ENCODE data around the gene MAVS.

The MAVS gene

DNA sequence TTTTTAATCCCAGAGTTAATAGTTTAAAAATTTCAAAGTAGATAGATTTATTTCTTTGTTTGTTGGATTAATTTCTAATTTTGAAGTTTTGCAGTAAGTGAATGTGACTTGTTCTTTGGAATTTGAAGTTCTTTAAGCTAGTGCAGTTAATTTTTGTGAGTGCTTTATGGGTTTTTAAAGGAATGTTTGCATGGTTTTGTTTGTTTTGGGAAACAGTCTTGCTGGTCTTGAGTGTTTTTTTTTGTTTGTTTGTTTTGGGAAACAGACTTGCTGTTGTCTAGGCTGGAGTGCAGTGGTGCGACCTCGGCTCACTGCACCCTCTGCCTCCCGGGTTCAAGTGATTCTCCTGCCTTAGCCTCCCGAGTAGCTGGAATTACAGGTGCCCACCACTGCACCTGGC is 52.0 kb downstream of the MAVS start:
- no peak for TF ChIP-seq CTCF (IDR thresholded peaks at IDR 0.05; ENCODE audit: control insufficient read depth, insufficient read depth, low read depth, low read length, missing control alignments)
- no peak overlapping the region for H3K4me3 ChIP-seq (ENCODE audit: control insufficient read depth, low read depth, low read length)
- no peak for DNase-seq (ENCODE audit: low read depth)

- no peak overlapping the region for H3K4me3 ChIP-seq (ENCODE audit: control insufficient read depth, low read depth, low read length)
- no peak for TF ChIP-seq CTCF (IDR thresholded peaks at IDR 0.05; ENCODE audit: control insufficient read depth, insufficient read depth, low read depth, low read length, missing control alignments)
- DNase-seq (ENCODE audit: low read depth) = no peak
Observed at GRCh38 chr20:3900187-3900604, 53.6 kb downstream of the MAVS start.

GRCh38 chr20:3901028-3901705 is 54.5 kb downstream of the MAVS start:
- DNase-seq (ENCODE audit: low read depth) = no peak
- no peak overlapping the region for H3K4me3 ChIP-seq (ENCODE audit: control insufficient read depth, low read depth, low read length)

DNA sequence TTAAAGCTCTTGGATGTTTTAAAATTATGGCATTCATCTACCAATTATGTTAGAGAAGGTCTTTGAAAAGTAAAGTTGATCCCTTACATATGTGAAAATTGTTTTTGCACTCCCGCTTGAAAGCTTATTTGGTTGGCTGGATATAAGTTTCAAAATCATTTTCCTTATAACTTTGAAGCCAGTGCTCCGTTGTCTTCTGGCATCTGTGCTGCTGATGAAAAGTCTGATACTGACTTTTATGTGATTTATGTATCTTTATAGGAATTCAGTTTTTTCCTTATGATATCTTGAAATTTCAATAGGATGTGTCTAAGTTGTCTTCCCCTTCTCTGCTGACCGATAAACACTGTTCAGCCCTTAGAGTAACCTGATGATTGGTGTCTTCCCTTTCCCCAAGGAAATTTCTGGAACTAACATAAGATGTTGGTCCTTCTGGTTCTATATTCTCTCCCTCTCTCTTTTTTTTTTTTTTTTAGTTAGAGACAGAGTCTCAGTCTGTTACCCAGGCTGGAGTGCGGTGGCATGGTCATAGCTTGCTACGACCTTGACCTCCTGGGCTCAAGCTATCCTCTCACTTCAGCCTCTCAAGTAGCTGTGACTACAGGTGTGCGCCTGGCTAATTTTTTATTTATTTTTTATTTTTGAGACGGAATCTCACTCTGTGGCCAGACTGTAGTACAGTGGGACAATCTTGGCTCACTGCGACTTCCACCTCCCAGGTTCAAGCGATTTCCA is 55.2 kb downstream of the MAVS start:
- no peak overlapping the region for H3K4me3 ChIP-seq (ENCODE audit: control insufficient read depth, low read depth, low read length)
- DNase-seq (ENCODE audit: low read depth) = no peak
- no peak for TF ChIP-seq CTCF (IDR thresholded peaks at IDR 0.05; ENCODE audit: control insufficient read depth, insufficient read depth, low read depth, low read length, missing control alignments)

More at GRCh38 chr20:3901028-3901705, 54.5 kb downstream of the MAVS start:
- no peak for TF ChIP-seq CTCF (IDR thresholded peaks at IDR 0.05; ENCODE audit: control insufficient read depth, insufficient read depth, low read depth, low read length, missing control alignments)

DNA sequence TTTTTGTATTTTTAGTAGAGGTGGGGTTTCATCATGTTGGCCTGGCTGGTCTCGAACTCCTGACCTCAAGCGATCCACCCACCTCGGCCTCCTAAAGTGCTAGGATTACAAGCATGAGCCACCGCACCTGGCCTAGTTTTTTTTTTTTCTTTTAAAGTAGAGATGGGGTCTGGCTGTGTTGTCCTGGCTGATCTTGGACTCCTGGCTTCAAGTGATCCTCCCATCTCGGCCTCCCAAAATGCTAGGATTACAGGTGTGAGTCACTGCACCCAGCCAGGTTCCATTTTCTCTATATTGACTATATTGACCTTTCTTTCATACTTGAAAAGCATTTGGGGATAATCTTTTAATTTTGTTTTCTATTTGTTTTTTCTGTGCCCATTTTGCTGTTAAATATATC is 55.8 kb downstream of the MAVS start:
- DNase-seq (ENCODE audit: low read depth) = no peak
- TF ChIP-seq CTCF (IDR thresholded peaks at IDR 0.05; ENCODE audit: control insufficient read depth, insufficient read depth, low read depth, low read length, missing control alignments) = no peak
- H3K4me3 ChIP-seq (ENCODE audit: control insufficient read depth, low read depth, low read length) = no peak overlapping the region

DNA sequence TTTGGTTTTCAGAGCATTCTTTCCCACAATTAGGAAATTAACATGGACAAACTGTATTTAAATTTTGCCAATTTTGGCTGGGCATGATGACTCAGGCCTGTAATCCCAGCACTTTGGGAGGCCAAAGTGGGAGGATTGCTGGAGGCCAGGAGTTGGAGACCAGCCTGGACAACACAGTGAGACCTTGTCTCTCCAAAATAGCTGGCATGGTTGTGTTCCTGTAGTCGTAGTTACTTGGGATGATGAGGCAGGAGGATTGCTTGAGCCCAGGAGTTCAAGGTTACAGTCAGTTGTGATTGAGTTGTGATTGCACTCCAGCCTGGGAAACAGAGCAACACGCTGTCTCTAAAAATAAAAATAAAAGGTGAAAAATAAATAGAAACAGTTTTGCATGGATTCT is 57.6 kb downstream of the MAVS start:
- no peak for DNase-seq (ENCODE audit: low read depth)
- no peak overlapping the region for H3K4me3 ChIP-seq (ENCODE audit: control insufficient read depth, low read depth, low read length)
- TF ChIP-seq CTCF (IDR thresholded peaks at IDR 0.05; ENCODE audit: control insufficient read depth, insufficient read depth, low read depth, low read length, missing control alignments) = no peak
